ENCODE results near the gene LEMD2.

LEMD2 gene

GRCh38 chr6:33732385-33732784 lies 56.5 kb downstream of the LEMD2 start:
- H3K9me3 ChIP-seq (ENCODE audit: low read depth, low read length): no peaks in the 10 kb centered on the region
- no peak for DNase-seq (ENCODE audit: low read depth, low spot score)
- no peak for TF ChIP-seq FOXP2 (optimal IDR thresholded peaks at IDR 0.05; ENCODE audit: control extremely low read depth, extremely low read length, insufficient read depth)
- no peak for TF ChIP-seq EZH2 (IDR thresholded peaks at IDR 0.05)
- TF ChIP-seq POLR2AphosphoS5 (IDR thresholded peaks at IDR 0.05; ENCODE audit: borderline replicate concordance, low read depth, low read length): no peak
- no peak overlapping the region for H3K9ac ChIP-seq (ENCODE audit: insufficient read length)
- no peak overlapping the region for H3K27ac ChIP-seq
- no peaks in the 10 kb centered on the region for H3K36me3 ChIP-seq (ENCODE audit: insufficient read depth, low read length)
- no peak overlapping the region for H3K4me3 ChIP-seq

- no peak overlapping the region for H3K27ac ChIP-seq
- H3K4me3 ChIP-seq: no peak overlapping the region
- no peak for DNase-seq (ENCODE audit: low read depth, low spot score)
- H3K9me3 ChIP-seq (ENCODE audit: low read depth, low read length): no peaks in the 10 kb centered on the region
- no peak overlapping the region for H3K9ac ChIP-seq (ENCODE audit: insufficient read length)
- TF ChIP-seq FOXP2 (optimal IDR thresholded peaks at IDR 0.05; ENCODE audit: control extremely low read depth, extremely low read length, insufficient read depth) (no peak), POLR2AphosphoS5 (IDR thresholded peaks at IDR 0.05; ENCODE audit: borderline replicate concordance, low read depth, low read length) (no peak), EZH2 (IDR thresholded peaks at IDR 0.05) (no peak)
- no peaks in the 10 kb centered on the region for H3K36me3 ChIP-seq (ENCODE audit: insufficient read depth, low read length)
These were observed 57.1 kb downstream of the LEMD2 start for GRCh38 chr6:33731751-33732282.

GRCh38 chr6:33731035-33731434 lies 57.9 kb downstream of the LEMD2 start:
- TF ChIP-seq EZH2 (IDR thresholded peaks at IDR 0.05) (no peak), FOXP2 (optimal IDR thresholded peaks at IDR 0.05; ENCODE audit: control extremely low read depth, extremely low read length, insufficient read depth) (no peak), POLR2AphosphoS5 (IDR thresholded peaks at IDR 0.05; ENCODE audit: borderline replicate concordance, low read depth, low read length) (no peak)
- Histone ChIP-seq H3K9me3 (ENCODE audit: low read depth, low read length) (no peaks in the 10 kb centered on the region), H3K36me3 (ENCODE audit: insufficient read depth, low read length) (no peaks in the 10 kb centered on the region), H3K27ac (no peak overlapping the region), H3K4me3 (no peak overlapping the region), H3K9ac (ENCODE audit: insufficient read length) (no peak overlapping the region)
- no peak for DNase-seq (ENCODE audit: low read depth, low spot score)

GRCh38 chr6:33730611-33731010 lies 58.3 kb downstream of the LEMD2 start:
- H3K27ac ChIP-seq: no peak overlapping the region
- TF ChIP-seq FOXP2 (optimal IDR thresholded peaks at IDR 0.05; ENCODE audit: control extremely low read depth, extremely low read length, insufficient read depth) (no peak), POLR2AphosphoS5 (IDR thresholded peaks at IDR 0.05; ENCODE audit: borderline replicate concordance, low read depth, low read length) (no peak), EZH2 (IDR thresholded peaks at IDR 0.05) (no peak)
- DNase-seq (ENCODE audit: low read depth, low spot score): no peak
- H3K36me3 ChIP-seq (ENCODE audit: insufficient read depth, low read length): no peaks in the 10 kb centered on the region
- no peak overlapping the region for H3K9ac ChIP-seq (ENCODE audit: insufficient read length)
- no peaks in the 10 kb centered on the region for H3K9me3 ChIP-seq (ENCODE audit: low read depth, low read length)
- H3K4me3 ChIP-seq: no peak overlapping the region

GRCh38 chr6:33729059-33729458 lies 59.9 kb downstream of the LEMD2 start:
- H3K4me3 ChIP-seq: no peak overlapping the region
- H3K27ac ChIP-seq: no peak overlapping the region
- H3K9me3 ChIP-seq (ENCODE audit: low read depth, low read length): no peaks in the 10 kb centered on the region
- no peaks in the 10 kb centered on the region for H3K36me3 ChIP-seq (ENCODE audit: insufficient read depth, low read length)
- TF ChIP-seq POLR2AphosphoS5 (IDR thresholded peaks at IDR 0.05; ENCODE audit: borderline replicate concordance, low read depth, low read length) (no peak), EZH2 (IDR thresholded peaks at IDR 0.05) (no peak), FOXP2 (optimal IDR thresholded peaks at IDR 0.05; ENCODE audit: control extremely low read depth, extremely low read length, insufficient read depth) (no peak)
- H3K9ac ChIP-seq (ENCODE audit: insufficient read length): no peak overlapping the region
- DNase-seq (ENCODE audit: low read depth, low spot score): no peak

- H3K36me3 ChIP-seq (ENCODE audit: insufficient read depth, low read length): no peaks in the 10 kb centered on the region
- no peak overlapping the region for H3K9ac ChIP-seq (ENCODE audit: insufficient read length)
- no peak for DNase-seq (ENCODE audit: low read depth, low spot score)
- no peak for TF ChIP-seq FOXP2 (optimal IDR thresholded peaks at IDR 0.05; ENCODE audit: control extremely low read depth, extremely low read length, insufficient read depth)
- no peak overlapping the region for H3K27ac ChIP-seq
- H3K4me3 ChIP-seq: no peak overlapping the region
- H3K9me3 ChIP-seq (ENCODE audit: low read depth, low read length): no peaks in the 10 kb centered on the region
These were observed 60.5 kb downstream of the LEMD2 start for GRCh38 chr6:33728438-33728837.

GRCh38 chr6:33727932-33728331 lies 61.0 kb downstream of the LEMD2 start:
- H3K4me3 ChIP-seq: no peak overlapping the region
- H3K9me3 ChIP-seq (ENCODE audit: low read depth, low read length): no peaks in the 10 kb centered on the region
- no peak for DNase-seq (ENCODE audit: low read depth, low spot score)
- no peak for TF ChIP-seq EZH2 (IDR thresholded peaks at IDR 0.05)
- no peak for TF ChIP-seq FOXP2 (optimal IDR thresholded peaks at IDR 0.05; ENCODE audit: control extremely low read depth, extremely low read length, insufficient read depth)
- no peak for TF ChIP-seq POLR2AphosphoS5 (IDR thresholded peaks at IDR 0.05; ENCODE audit: borderline replicate concordance, low read depth, low read length)
- no peak overlapping the region for H3K9ac ChIP-seq (ENCODE audit: insufficient read length)
- no peak overlapping the region for H3K27ac ChIP-seq
- H3K36me3 ChIP-seq (ENCODE audit: insufficient read depth, low read length): no peaks in the 10 kb centered on the region

- DNase-seq (ENCODE audit: low read depth, low spot score): no peak
- Histone ChIP-seq H3K9me3 (ENCODE audit: low read depth, low read length) (no peaks in the 10 kb centered on the region), H3K36me3 (ENCODE audit: insufficient read depth, low read length) (no peaks in the 10 kb centered on the region), H3K4me3 (no peak overlapping the region), H3K9ac (ENCODE audit: insufficient read length) (no peak overlapping the region), H3K27ac (no peak overlapping the region)
- TF ChIP-seq EZH2 (IDR thresholded peaks at IDR 0.05): no peak
- no peak for TF ChIP-seq FOXP2 (optimal IDR thresholded peaks at IDR 0.05; ENCODE audit: control extremely low read depth, extremely low read length, insufficient read depth)
- no peak for TF ChIP-seq POLR2AphosphoS5 (IDR thresholded peaks at IDR 0.05; ENCODE audit: borderline replicate concordance, low read depth, low read length)
These were observed 61.8 kb downstream of the LEMD2 start for GRCh38 chr6:33727126-33727525.

- Histone ChIP-seq H3K9ac (ENCODE audit: insufficient read length) (no peak overlapping the region), H3K27ac (no peak overlapping the region), H3K36me3 (ENCODE audit: insufficient read depth, low read length) (no peaks in the 10 kb centered on the region), H3K9me3 (ENCODE audit: low read depth, low read length) (no peaks in the 10 kb centered on the region), H3K4me3 (no peak overlapping the region)
- DNase-seq (ENCODE audit: low read depth, low spot score): no peak
- TF ChIP-seq FOXP2 (optimal IDR thresholded peaks at IDR 0.05; ENCODE audit: control extremely low read depth, extremely low read length, insufficient read depth) (no peak), POLR2AphosphoS5 (IDR thresholded peaks at IDR 0.05; ENCODE audit: borderline replicate concordance, low read depth, low read length) (no peak), EZH2 (IDR thresholded peaks at IDR 0.05) (no peak)
These were observed 62.2 kb downstream of the LEMD2 start for GRCh38 chr6:33726696-33727095.

Measured in SK-N-MC (cell line).